Gastroesophageal sphincter (tissue), 3 donors: ENCODE measurements around the gene ATL3.

ENCODE experiments used
- EP300 ChIP-seq: sonication (generic); formaldehyde crosslinking; IDR thresholded peaks from one replicate; pipeline ENCODE4 v1.6.1; 2017; ENCODE audit warnings: antibody characterized with exemption, mild to moderate bottlenecking
- POLR2A ChIP-seq, 2 donors: fragments of 450-650 bp; IDR thresholded peaks; one replicate each; pipeline ENCODE4 v1.6.1; 2017; ENCODE audit warnings: antibody characterized with exemption in 2 of 2, mild to moderate bottlenecking in 2 of 2, moderate library complexity in 1 of 2
- POLR2AphosphoS5 ChIP-seq: sonication (generic); formaldehyde crosslinking; IDR thresholded peaks from one replicate; pipeline ENCODE4 v1.6.1; 2017; ENCODE audit warnings: antibody characterized with exemption
- TF ChIP-seq, protein P1 (sequence below), 4 experiments: fragments of 200-600 bp in 2 of 4; fragments of 450-650 bp in 2 of 4; sonication (generic) in 1 of 4; IDR thresholded peaks; one replicate each; pipeline ENCODE4 v1.5.1; 2017 to 2019; ENCODE audit warnings: antibody characterized with exemption in 4 of 4, mild to moderate bottlenecking in 2 of 4, moderate library complexity in 2 of 4

DNA sequence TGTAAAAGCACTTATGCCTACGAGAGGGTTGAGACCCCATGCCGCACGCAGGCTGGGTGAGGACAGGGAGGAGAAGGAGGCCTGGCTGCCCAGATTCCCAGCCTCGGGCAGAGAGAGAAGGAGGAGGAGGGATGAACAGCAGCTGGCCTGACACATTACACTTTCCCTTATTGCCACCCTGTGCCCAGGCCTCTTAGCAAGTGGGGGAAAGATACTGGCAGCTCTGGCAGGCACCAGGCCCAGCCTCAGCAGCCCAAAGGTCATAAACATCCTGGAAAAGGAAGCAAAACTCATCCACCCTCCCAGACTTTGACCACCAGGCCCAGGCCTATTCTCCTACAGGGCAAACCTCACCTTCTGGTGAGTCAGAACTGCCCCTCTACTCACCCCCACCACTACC lies 61.6 kb downstream of the ATL3 start:
- TF ChIP-seq POLR2A (IDR thresholded peaks at IDR 0.05): no peak
- TF ChIP-seq, protein P1, sequence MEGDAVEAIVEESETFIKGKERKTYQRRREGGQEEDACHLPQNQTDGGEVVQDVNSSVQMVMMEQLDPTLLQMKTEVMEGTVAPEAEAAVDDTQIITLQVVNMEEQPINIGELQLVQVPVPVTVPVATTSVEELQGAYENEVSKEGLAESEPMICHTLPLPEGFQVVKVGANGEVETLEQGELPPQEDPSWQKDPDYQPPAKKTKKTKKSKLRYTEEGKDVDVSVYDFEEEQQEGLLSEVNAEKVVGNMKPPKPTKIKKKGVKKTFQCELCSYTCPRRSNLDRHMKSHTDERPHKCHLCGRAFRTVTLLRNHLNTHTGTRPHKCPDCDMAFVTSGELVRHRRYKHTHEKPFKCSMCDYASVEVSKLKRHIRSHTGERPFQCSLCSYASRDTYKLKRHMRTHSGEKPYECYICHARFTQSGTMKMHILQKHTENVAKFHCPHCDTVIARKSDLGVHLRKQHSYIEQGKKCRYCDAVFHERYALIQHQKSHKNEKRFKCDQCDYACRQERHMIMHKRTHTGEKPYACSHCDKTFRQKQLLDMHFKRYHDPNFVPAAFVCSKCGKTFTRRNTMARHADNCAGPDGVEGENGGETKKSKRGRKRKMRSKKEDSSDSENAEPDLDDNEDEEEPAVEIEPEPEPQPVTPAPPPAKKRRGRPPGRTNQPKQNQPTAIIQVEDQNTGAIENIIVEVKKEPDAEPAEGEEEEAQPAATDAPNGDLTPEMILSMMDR (IDR thresholded peaks at IDR 0.05): no peak
- TF ChIP-seq EP300: no peak
- TF ChIP-seq POLR2AphosphoS5: peak; percentile 28
